Ishikawa (cell line): Measurements from ENCODE around the gene SCFD2.

Experiments
- CEBPB ChIP-seq: IDR thresholded peaks from 2 replicates; pipeline ENCODE4 v1.6.1; 2012
- CREB1 ChIP-seq: IDR thresholded peaks from 2 replicates; pipeline ENCODE4 v1.6.1; 2012; ENCODE audit warnings: low read depth
- EP300 ChIP-seq: IDR thresholded peaks from 2 replicates; pipeline ENCODE4 v1.6.1; 2012; ENCODE audit warnings: borderline replicate concordance
- TF ChIP-seq, protein P1 (sequence below): IDR thresholded peaks from 2 replicates; pipeline ENCODE4 v1.6.1; 2012; ENCODE audit warnings: low read depth, mild to moderate bottlenecking

- TF ChIP-seq CEBPB (no peak), EP300 (no peak), CREB1 (no peak)
- TF ChIP-seq, protein P1, sequence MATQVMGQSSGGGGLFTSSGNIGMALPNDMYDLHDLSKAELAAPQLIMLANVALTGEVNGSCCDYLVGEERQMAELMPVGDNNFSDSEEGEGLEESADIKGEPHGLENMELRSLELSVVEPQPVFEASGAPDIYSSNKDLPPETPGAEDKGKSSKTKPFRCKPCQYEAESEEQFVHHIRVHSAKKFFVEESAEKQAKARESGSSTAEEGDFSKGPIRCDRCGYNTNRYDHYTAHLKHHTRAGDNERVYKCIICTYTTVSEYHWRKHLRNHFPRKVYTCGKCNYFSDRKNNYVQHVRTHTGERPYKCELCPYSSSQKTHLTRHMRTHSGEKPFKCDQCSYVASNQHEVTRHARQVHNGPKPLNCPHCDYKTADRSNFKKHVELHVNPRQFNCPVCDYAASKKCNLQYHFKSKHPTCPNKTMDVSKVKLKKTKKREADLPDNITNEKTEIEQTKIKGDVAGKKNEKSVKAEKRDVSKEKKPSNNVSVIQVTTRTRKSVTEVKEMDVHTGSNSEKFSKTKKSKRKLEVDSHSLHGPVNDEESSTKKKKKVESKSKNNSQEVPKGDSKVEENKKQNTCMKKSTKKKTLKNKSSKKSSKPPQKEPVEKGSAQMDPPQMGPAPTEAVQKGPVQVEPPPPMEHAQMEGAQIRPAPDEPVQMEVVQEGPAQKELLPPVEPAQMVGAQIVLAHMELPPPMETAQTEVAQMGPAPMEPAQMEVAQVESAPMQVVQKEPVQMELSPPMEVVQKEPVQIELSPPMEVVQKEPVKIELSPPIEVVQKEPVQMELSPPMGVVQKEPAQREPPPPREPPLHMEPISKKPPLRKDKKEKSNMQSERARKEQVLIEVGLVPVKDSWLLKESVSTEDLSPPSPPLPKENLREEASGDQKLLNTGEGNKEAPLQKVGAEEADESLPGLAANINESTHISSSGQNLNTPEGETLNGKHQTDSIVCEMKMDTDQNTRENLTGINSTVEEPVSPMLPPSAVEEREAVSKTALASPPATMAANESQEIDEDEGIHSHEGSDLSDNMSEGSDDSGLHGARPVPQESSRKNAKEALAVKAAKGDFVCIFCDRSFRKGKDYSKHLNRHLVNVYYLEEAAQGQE, result no peak
Measured at GRCh38 chr4:52932591-52933470, 433.0 kb downstream of the SCFD2 start.
